ENCODE data around the gene RBM45. TPM values are rescaled to one million over a fixed set of nuclear protein-coding genes. Genes with fewer than 3 reads are reported as not detected.

RBM45 gene
- total RNA-seq, 4 donors from 2014 or later = 13.8 to 28.1 (median 22.8) TPM

DNA sequence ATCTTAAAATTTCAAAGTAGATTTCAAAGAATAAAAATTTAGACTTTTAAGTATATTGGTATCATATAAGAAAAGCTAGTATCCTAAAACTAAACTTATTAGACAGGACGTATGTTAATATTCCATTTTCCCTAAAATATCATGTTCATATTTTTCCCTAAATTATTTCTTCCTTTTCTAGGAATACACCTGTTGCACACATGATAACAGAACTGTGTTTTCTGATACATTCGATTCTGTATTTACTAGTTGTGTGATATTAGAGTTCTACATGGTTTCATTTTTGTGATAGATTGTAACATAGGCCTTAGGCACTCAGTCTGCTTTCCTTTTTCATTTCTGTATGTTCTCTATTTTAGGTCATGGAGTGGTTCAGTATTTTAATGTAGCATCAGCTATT lies 10.9 kb downstream of the RBM45 start:
- Histone ChIP-seq H3K27me3 (no peaks in the 10 kb centered on the region), H3K36me3 (peaks cover 0 to 72% (median 0%) of the 10 kb centered on the region in 3 donors), H3K4me1 (no peaks in the 10 kb centered on the region), H3K4me3 (no peak overlapping the region), H3K27ac (no peak overlapping the region), H3K9me3 (no peaks in the 10 kb centered on the region)
- DNase-seq = no peak
- TF ChIP-seq POLR2A (IDR thresholded peaks at IDR 0.05) = no peak
- TF ChIP-seq CTCF (IDR thresholded peaks at IDR 0.05) = no peak

- Histone ChIP-seq H3K27ac (no peak overlapping the region), H3K4me1 (no peaks in the 10 kb centered on the region), H3K27me3 (no peaks in the 10 kb centered on the region), H3K4me3 (no peak overlapping the region), H3K9me3 (no peaks in the 10 kb centered on the region), H3K36me3 (peaks cover 0 to 75% (median 0%) of the 10 kb centered on the region in 3 donors)
- no peak for TF ChIP-seq POLR2A (IDR thresholded peaks at IDR 0.05)
- DNase-seq = no peak
These were observed 12.9 kb downstream of the RBM45 start for GRCh38 chr2:178125125-178125524.

DNA sequence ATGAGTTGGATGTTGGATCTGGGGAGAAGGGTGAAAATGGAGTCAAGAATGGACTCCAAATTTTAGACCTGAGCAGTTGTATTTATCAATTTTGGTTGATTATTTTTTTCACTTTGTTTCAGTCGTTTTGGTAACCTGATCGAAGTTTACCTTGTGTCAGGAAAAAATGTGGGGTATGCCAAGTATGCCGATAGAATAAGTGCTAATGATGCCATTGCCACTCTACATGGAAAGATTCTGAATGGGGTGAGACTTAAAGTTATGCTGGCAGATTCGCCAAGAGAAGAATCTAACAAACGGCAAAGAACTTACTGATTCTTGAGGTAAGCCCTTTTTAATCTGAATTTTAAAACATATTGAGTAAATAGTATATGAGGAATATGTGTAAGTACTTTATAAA lies 13.6 kb downstream of the RBM45 start:
- TF ChIP-seq CTCF (IDR thresholded peaks at IDR 0.05) = no peak
- no peak for TF ChIP-seq POLR2A (IDR thresholded peaks at IDR 0.05)
- Histone ChIP-seq H3K27me3 (no peaks in the 10 kb centered on the region), H3K4me3 (no peak overlapping the region), H3K36me3 (peaks cover 0 to 69% (median 0%) of the 10 kb centered on the region in 3 donors), H3K27ac (no peak overlapping the region), H3K9me3 (no peaks in the 10 kb centered on the region), H3K4me1 (no peaks in the 10 kb centered on the region)
- DNase-seq = no peak

GRCh38 chr2:178128836-178129630 lies 16.8 kb downstream of the RBM45 start:
- Histone ChIP-seq H3K36me3 (peaks cover 0 to 52% (median 0%) of the 10 kb centered on the region in 3 donors), H3K9me3 (no peaks in the 10 kb centered on the region), H3K27ac (no peak overlapping the region), H3K4me3 (no peak overlapping the region), H3K4me1 (no peaks in the 10 kb centered on the region), H3K27me3 (no peaks in the 10 kb centered on the region)
- no peak for DNase-seq
- TF ChIP-seq POLR2A (IDR thresholded peaks at IDR 0.05) (no peak), CTCF (IDR thresholded peaks at IDR 0.05) (no peak)

- TF ChIP-seq CTCF (IDR thresholded peaks at IDR 0.05) (no peak), POLR2A (IDR thresholded peaks at IDR 0.05) (no peak)
These were observed 24.2 kb downstream of the RBM45 start for GRCh38 chr2:178136321-178137025.

More at GRCh38 chr2:178136321-178137025, 24.2 kb downstream of the RBM45 start:
- Histone ChIP-seq H3K36me3 (peaks cover 0 to 9% (median 0%) of the 10 kb centered on the region in 3 donors), H3K27me3 (no peaks in the 10 kb centered on the region), H3K9me3 (no peaks in the 10 kb centered on the region), H3K27ac (no peak overlapping the region), H3K4me3 (no peak overlapping the region), H3K4me1 (no peaks in the 10 kb centered on the region)
- no peak for DNase-seq

Data from Peyer's patch (tissue), 4 donors.